Fibroblast of peridontal ligament (primary cell): ENCODE results near the gene PDLIM7.

Experiments
- DNase-seq: peaks from one replicate; pipeline ENCODE4 v3.0.0-alpha.2; 2010; ENCODE audit errors: extremely low read depth

Gene PDLIM7

GRCh38 chr5:177507596-177508220 is 10.3 kb upstream of the PDLIM7 start:
- no peak for DNase-seq

- no peak for DNase-seq
Measured at GRCh38 chr5:177507165-177507564, 9.8 kb upstream of the PDLIM7 start.

DNA sequence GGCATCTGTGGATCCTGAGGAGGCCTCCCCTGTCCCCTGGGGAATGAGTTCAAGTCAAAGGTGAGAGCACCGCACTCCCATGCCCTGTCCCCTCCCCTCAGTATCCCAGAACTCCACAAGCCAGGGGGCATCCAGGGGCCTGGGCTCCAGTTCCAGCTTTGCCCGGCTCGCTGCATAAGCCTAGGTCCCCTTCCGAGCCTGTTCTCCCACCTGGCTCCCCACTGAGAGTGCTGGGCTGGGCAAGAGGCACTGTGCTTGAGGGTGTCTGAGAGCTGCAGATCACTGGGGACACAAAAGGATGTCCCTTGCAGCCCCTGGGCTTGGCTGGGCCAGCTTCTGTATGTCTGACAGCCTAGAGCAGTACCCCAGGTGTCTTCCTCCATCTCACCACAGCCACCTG is 7.7 kb upstream of the PDLIM7 start:
- DNase-seq = no peak

GRCh38 chr5:177504086-177505056 is 7.0 kb upstream of the PDLIM7 start:
- no peak for DNase-seq

- DNase-seq = no peak
Measured at GRCh38 chr5:177503351-177504085, 6.1 kb upstream of the PDLIM7 start.

DNA sequence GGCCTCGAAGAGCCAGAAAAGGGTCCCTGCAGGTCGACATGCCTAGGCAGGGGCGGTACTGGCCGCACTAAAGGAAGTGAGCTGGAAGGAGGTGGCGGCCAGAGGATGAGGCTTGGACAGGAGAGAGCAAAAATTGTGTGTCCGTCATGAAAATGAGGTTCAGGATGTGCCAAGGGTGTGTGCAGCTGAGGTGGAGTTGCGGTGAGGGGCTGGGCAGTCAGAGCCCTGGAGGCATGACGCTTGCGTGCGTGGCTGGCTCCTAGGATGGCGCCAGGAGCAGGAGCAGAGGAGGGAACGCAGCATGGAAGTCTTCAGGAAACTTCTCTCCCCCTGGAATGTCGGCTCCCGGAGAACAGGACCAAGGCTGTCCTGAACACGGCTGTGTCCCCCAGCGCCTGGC is 5.5 kb upstream of the PDLIM7 start:
- no peak for DNase-seq

DNA sequence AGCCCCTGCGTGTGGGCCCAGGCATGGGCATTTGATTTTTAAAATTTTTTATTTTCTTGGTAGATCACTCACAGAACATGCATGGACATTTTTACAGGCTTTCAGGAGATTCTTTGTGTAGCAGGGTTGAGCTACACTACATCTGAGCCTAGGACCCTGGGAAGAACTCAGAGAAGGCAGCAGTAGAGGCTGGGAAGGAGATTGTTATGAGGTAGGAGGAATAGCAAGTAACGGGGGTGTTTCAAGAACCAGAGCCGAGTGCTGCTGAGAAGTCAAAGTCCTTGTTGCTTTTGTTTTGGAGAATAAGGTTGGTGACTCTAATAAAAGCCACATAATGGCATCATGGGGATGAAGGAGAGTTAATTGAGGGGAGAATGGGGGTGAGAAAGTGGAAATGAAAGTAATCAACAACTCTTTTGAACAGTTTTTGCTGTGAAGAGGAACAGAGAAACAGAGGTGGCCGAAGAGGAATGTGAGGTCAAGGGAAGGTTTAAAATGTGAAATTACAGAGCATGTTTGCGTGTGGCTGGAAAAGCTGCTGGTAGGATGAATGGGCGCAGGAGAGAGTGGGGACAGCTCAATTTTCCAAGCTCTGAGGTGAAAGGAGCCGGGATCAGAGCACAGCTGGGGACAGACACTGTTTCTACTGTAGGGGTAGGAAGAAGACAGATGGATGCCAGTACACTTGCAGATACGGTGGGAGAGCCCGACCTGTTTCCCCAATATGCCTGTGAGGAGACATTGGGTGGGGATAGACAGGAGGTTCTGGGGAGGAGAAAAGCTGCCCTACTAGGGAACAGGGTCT is 4.7 kb upstream of the PDLIM7 start:
- DNase-seq = no peak

GRCh38 chr5:177500685-177501522 is 3.5 kb upstream of the PDLIM7 start:
- peak; percentile 90 for DNase-seq

- no peak for DNase-seq
Measured at GRCh38 chr5:177499842-177500241, 2.4 kb upstream of the PDLIM7 start.

GRCh38 chr5:177498013-177498787 is 796 bp upstream of the PDLIM7 start:
- DNase-seq = no peak

GRCh38 chr5:177496727-177497291 is 595 bp downstream of the PDLIM7 start:
- peak; percentile 90 for DNase-seq

DNA sequence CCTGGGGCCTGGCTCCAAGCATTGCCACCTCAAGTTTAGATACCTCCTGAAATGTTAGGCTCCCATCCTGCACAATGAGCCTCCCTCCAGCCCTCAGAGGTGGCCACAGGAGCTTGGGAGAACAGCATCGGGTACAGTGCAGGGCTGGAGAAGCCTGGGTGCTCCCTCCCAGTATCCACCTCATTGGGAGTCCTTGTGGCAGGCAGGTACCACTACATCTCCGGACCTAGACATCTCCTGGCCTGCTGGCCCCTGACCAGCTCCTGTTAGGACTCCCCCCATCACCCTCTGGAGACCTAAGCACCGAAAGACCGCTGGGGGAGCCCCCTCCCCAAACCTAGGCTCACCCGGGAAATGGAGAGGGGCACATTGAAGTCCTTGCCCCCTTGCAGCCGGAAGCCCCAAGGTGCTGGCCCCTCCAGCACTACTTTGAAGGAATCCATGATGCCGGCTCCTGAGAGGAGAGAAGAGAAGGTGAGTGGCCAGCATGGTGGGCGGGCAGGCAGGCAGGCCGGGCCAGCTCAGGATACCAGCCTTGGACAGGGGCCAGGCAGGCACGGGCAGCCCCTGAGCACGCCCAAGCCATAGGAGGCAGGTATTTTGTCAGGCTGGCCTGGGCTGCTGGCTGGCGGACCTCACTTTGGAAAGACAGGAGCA is 1.2 kb downstream of the PDLIM7 start:
- DNase-seq = peak; percentile 55

GRCh38 chr5:177495243-177496060 is 2.0 kb downstream of the PDLIM7 start:
- DNase-seq = peak; percentile 93

- DNase-seq = peak; percentile 82
Measured at GRCh38 chr5:177494346-177495195, 2.8 kb downstream of the PDLIM7 start.

DNA sequence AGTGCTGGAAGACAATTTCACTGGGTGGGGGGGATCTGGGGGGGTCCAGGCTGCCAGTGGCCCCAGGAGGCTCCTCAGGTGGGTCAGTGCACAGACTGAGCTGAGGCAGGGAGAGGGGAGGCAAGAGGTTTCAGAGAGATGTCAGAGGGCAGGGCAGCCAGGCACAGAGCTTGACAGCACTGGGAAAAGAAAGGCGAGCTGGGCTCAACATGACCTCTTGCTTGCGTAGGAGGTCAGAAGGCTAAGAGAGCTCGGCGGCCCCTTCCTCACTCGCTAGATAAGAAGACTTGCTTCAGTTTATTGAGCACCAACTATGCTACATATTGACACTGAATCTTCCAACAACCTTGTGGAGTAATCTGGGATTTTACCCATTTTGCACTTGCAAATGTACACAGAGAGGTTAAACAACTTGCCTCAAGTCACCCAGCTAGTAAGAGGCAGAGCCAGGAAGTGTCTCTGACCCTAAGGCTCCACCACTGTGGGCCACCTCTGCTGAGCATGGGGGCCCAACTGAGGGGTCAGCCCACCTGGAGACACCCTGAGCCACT is 3.5 kb downstream of the PDLIM7 start:
- DNase-seq = no peak

DNA sequence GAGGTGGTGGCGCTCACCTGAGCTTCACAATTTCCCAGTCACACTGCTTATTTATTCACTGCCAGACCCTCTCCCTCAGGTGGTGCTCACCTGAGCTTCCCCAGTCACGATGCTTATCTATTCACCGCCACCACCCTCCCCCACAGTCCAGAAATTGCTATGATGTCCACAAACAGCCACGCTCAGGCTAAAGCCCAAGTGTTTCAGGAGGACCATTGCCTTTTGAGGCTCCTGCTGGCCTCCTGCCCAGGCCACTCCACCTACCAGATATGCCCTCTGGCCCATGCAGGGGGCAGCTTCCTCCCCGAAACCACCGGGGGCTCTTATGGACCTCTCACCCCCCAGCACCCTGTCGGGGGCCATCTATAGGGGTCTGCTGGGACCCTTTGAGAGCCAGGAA is 4.6 kb downstream of the PDLIM7 start:
- no peak for DNase-seq
